Stimulated activated CD8-positive, alpha-beta memory T cell treated with anti-CD3 and anti-CD28 coated beads, Interleukin-15, amount 100 ng/mL, for 24 hours (primary cell): ENCODE data around the gene KIF20A.
"Not testable (repeated sequence)": the region's sequence is repeated elsewhere in the genome, so short reads cannot be mapped to it uniquely, and the experiment has no call there.

Experiments
- DNase-seq: peaks from one replicate; pipeline ENCODE4 v3.0.0-alpha.2; 2020; ENCODE audit warnings: low read depth

Gene KIF20A

GRCh38 chr5:138186002-138186447 lies 7.1 kb downstream of the KIF20A start:
- DNase-seq = no peak

GRCh38 chr5:138188626-138189025 lies 9.7 kb downstream of the KIF20A start:
- no peak for DNase-seq

- no peak for DNase-seq
Observed at GRCh38 chr5:138192826-138193225, 13.9 kb downstream of the KIF20A start.

- DNase-seq = not testable (repeated sequence)
Observed at GRCh38 chr5:138193859-138194258, 14.9 kb downstream of the KIF20A start.

- no peak for DNase-seq
Observed at GRCh38 chr5:138210985-138211384, 32.1 kb downstream of the KIF20A start.

- no peak for DNase-seq
Observed at GRCh38 chr5:138212828-138213160, 33.9 kb downstream of the KIF20A start.

GRCh38 chr5:138213161-138214029 lies 34.5 kb downstream of the KIF20A start, which contains the start of gene CDC23:
TSS of gene CDC23 (minus strand) at chr5:138213323. CDS start at chr5:138213312, 11 bp downstream.
- peak; percentile 61 for DNase-seq

GRCh38 chr5:138216799-138217198 lies 37.9 kb downstream of the KIF20A start:
- no peak for DNase-seq

- DNase-seq = no peak
Observed at GRCh38 chr5:138223532-138223931, 44.6 kb downstream of the KIF20A start.

- DNase-seq = no peak
Observed at GRCh38 chr5:138224712-138225111, 45.8 kb downstream of the KIF20A start.

GRCh38 chr5:138226910-138227309 lies 48.0 kb downstream of the KIF20A start:
- no peak for DNase-seq

GRCh38 chr5:138229387-138229786 lies 50.5 kb downstream of the KIF20A start:
- no peak for DNase-seq

GRCh38 chr5:138230261-138230660 lies 51.3 kb downstream of the KIF20A start:
- DNase-seq = no peak

- DNase-seq = no peak
Observed at GRCh38 chr5:138230981-138231589, 52.2 kb downstream of the KIF20A start.

- no peak for DNase-seq
Observed at GRCh38 chr5:138233280-138233679, 54.4 kb downstream of the KIF20A start.

- no peak for DNase-seq
Observed at GRCh38 chr5:138234651-138235050, 55.7 kb downstream of the KIF20A start.
